Spinal cord (tissue), 10 donors: ENCODE data around the gene GTF3C5. TPM values are rescaled to one million over a fixed set of nuclear protein-coding genes. Genes with fewer than 3 reads are reported as not detected.
A peak's percentile ranks its signal among the peaks of the same experiment; 100 is the strongest.

Source experiments
- DNase-seq, 6 donors: peaks; one replicate each; pipeline versions ENCODE4 v3.0.0 to v3.0.0-alpha.2; 2013 to 2015; ENCODE audit warnings: low spot score in 6 of 6, low read depth in 4 of 6
- H3K27ac ChIP-seq: one replicate; pipeline ENCODE4 v1.5.1; 2013; ENCODE audit warnings: low read depth, low read length, control low read depth
- H3K27me3 ChIP-seq: one replicate; pipeline ENCODE4 v1.6.1; 2013; ENCODE audit warnings: low read length; ENCODE audit not compliant: control insufficient read depth, insufficient read depth
- H3K36me3 ChIP-seq: one replicate; pipeline ENCODE4 v1.6.1; 2013; ENCODE audit warnings: low read length; ENCODE audit not compliant: control insufficient read depth, insufficient read depth
- H3K4me1 ChIP-seq: one replicate; pipeline ENCODE4 v1.6.1; 2013; ENCODE audit warnings: low read length; ENCODE audit not compliant: control insufficient read depth, insufficient read depth
- H3K4me3 ChIP-seq: one replicate; pipeline ENCODE4 v1.5.1; 2013; ENCODE audit warnings: low read depth, low read length, control low read depth
- H3K9me3 ChIP-seq: one replicate; pipeline ENCODE4 v1.6.1; 2013; ENCODE audit warnings: low read length; ENCODE audit not compliant: control insufficient read depth, insufficient read depth
- WGBS: methylation state at CpG from one replicate; pipeline ENCODE4 v1.1.5; 2013; ENCODE audit warnings: missing lambda C conversion rate; ENCODE audit not compliant: insufficient coverage; 5-methylcytosine and 5-hydroxymethylcytosine counted together
- polyA plus RNA-seq, 2 donors: library from polyadenylated mRNA; unstranded; fragments of 120-200 nt; gene quantifications; one replicate each; pipeline ENCODE4 v1.2.1, GENCODE V29; 2013; ENCODE audit not compliant: insufficient read length in 2 of 2
- total RNA-seq, 2 donors: library from RNA; depleted of rRNA in 1 of 2; stranded (reverse); fragments of 120-200 nt in 1 of 2; fragments of >200 nt in 1 of 2; gene quantifications; one replicate each; pipeline versions ENCODE4 v1.2.3 to v1.2.4, GENCODE V29; 2013 to 2014
- donor health status: healthy.

GTF3C5 gene
- total and polyA plus RNA-seq, 4 donors: 26.5 to 75.8 (median 62.1) TPM

DNA sequence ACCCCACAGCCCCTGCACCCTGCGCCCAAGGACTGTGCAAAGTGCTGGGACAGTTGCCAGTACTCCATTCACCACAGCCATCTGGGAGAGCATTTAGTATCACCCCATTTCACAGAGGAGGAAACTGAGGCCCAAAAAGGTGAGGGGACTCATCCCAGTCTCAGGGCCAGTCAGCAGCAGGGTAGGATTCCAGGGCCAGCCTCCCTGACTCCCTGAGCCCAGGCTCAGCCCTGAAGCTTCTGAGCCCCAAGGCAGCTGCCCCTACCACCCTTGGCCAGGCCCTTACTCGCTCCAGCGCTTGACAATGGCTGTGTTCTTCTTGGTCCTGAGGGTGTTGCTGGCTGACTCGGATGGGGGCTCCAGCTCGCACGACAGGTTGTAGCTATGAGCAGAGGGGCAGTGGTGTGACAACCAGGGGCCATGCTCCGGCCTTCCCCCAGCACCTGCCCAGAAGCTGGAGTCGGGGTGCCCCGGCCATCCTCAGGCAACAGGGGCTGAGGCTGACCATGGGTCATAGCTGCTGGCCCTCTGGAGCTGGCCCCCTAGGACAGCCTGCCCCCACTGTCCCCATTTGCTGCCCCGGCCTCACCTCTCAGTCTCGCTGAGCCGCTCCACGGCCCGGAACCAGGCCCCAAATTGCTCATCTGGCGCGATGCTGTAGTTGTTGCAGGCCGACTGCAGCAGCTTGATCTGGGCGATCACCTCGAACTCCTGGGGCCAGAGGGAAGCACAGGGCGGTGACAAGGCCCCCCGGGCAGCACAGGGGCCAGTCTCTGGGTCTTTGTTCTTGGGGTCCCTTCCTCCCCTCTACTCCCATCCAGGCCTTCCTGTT is 71.6 kb downstream of the GTF3C5 start:
- no peak overlapping the region for H3K27ac ChIP-seq
- H3K27me3 ChIP-seq: no peaks in the 10 kb centered on the region
- DNase-seq: no peak
- no peak overlapping the region for H3K4me3 ChIP-seq
- 93% methylated on average over 18 of the region's 21 CpGs for whole genome bisulfite sequencing
- H3K4me1 ChIP-seq: peaks cover 8% of the 10 kb centered on the region
- peaks cover 97% of the 10 kb centered on the region for H3K36me3 ChIP-seq
- H3K9me3 ChIP-seq: no peaks in the 10 kb centered on the region

DNA sequence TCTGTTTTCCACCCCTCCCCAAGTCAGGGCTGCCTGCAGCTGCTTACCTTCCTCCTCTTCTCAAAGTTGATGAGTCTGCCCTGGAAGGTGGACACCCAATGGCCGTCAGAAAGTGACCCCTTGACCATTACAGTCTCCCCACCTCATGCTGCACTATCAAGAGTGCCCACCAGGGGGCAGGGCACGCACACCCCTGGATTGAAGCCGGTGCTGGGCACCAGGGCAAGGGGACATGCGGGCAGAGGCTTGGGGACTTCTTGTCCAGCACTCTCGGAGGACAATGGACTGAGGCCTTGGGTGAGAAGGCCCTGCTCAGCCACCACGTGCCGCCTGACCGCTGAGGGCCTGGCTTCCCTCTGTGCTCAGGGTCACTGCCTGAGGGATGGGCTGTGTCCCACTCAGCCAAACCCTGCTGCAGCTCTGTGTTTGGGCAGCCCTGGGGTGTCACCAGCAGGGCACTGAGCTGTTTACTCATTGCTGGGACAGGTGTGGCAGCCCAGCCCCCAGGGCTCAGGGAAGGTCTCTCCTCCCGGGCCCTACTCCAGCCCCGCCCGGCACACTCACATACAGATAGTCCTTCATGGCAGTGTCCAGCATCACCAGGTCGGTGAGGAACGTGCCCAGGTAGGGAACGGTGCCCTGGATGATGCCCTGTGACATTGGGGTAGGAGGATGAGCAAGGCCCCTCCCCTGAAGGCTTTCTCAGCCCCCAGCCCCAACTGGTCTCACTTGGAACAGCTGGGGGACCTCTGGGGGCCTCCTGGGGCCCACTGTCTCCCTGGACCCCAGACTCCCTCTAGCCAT is 72.6 kb downstream of the GTF3C5 start:
- H3K27ac ChIP-seq: no peak overlapping the region
- no peaks in the 10 kb centered on the region for H3K9me3 ChIP-seq
- no peak overlapping the region for H3K4me3 ChIP-seq
- DNase-seq: peak in 2 of 6 donors; percentile 50 to 71
- H3K4me1 ChIP-seq: peaks cover 8% of the 10 kb centered on the region
- 28% methylated on average over 9 of the region's 14 CpGs for WGBS
- H3K36me3 ChIP-seq: peaks cover 97% of the 10 kb centered on the region
- no peaks in the 10 kb centered on the region for H3K27me3 ChIP-seq

DNA sequence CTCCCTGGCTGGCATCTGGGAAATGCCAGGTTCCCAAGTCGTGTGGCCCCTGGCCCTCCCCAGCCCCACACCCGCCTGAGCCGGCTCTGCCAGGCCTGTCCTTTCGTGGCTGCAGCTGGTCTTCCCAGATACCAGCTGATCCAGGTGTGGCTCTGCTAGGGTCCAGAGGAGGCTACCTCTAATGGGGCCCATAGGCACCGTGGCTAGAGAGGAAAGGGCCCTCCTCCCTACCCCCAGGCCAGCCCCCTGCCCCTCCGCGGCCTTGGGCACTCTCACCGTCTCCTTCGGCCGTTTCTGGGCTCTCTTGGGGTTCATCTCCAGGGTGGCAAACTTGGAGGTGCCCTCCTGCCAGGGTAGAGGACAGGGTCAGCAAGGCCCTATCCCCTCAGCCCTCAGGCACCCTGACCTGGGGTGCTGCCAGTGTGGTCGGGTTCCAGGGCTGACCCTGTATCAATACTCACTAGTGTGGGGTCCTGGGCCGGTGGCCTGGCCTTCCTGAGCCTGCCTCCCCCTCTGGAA is 73.2 kb downstream of the GTF3C5 start:
- peaks cover 97% of the 10 kb centered on the region for H3K36me3 ChIP-seq

DNA sequence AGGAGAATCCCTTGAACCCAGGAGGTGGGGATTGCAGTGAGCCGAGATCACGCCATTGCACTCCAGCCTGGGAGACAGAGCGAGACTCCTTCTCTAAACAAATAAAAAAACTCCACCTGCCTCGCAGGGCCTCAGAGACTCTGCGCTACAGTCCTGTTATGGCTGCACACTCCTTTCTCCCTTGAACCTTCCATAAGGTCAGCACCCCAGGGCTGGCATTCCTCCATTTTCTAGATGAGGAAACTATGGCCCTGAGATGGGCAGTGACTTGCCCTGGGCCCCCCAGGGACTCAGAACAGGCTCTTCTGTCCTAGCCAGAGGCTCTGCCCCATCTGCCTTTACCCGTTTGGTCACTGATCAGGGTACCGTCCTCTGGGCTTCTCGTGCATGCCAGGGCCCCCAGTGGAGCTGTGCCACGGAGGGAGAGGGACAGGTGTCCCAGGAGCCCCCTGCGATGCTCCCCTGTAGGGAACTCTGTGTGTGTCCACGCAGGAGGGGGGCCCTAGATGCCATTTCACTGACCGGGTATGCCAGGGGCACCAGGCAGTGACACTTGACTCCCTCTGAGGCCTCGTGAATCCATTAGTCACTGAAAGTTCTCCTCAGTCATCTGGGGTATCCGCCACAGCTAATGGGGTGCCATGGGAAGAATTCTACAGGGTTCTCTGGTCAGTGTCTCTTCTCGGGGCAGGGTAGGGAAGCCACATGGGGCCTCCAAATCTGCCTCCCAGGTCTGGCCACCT is 74.1 kb downstream of the GTF3C5 start:
- DNase-seq: no peak
- Histone ChIP-seq H3K4me1 (peaks cover 8% of the 10 kb centered on the region), H3K36me3 (peaks cover 99% of the 10 kb centered on the region), H3K9me3 (no peaks in the 10 kb centered on the region), H3K4me3 (no peak overlapping the region), H3K27ac (no peak overlapping the region), H3K27me3 (no peaks in the 10 kb centered on the region)
- WGBS: 84% methylated on average over 11 of the region's 15 CpGs

More for the DNA sequence above, 73.2 kb downstream of the GTF3C5 start:
- Histone ChIP-seq H3K27ac (no peak overlapping the region), H3K9me3 (no peaks in the 10 kb centered on the region), H3K4me3 (no peak overlapping the region), H3K27me3 (no peaks in the 10 kb centered on the region), H3K4me1 (peaks cover 8% of the 10 kb centered on the region)
- WGBS: 93% methylated on average over 7 of the region's 12 CpGs
- DNase-seq: no peak

DNA sequence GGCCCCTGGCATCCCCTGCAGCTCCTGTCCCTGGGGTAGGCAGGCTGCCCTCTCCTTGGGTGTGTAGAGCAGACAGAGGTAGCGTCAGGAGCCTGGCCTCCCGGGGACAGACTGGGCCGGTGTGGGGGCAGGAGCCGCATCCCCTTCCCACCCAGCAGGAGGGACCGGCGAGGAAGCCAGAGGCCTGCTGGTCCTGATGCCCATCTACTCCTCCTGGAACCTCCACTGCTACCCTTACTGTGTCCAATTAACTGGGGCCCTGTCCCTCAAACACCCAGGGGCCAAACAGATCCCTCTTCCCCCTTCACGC is 74.6 kb downstream of the GTF3C5 start:
- H3K36me3 ChIP-seq: peaks cover 99% of the 10 kb centered on the region
- peaks cover 8% of the 10 kb centered on the region for H3K4me1 ChIP-seq
- H3K27me3 ChIP-seq: no peaks in the 10 kb centered on the region
- WGBS: 88% methylated on average over 4 of the region's 7 CpGs
- H3K27ac ChIP-seq: no peak overlapping the region
- DNase-seq: no peak
- H3K4me3 ChIP-seq: no peak overlapping the region
- H3K9me3 ChIP-seq: no peaks in the 10 kb centered on the region

DNA sequence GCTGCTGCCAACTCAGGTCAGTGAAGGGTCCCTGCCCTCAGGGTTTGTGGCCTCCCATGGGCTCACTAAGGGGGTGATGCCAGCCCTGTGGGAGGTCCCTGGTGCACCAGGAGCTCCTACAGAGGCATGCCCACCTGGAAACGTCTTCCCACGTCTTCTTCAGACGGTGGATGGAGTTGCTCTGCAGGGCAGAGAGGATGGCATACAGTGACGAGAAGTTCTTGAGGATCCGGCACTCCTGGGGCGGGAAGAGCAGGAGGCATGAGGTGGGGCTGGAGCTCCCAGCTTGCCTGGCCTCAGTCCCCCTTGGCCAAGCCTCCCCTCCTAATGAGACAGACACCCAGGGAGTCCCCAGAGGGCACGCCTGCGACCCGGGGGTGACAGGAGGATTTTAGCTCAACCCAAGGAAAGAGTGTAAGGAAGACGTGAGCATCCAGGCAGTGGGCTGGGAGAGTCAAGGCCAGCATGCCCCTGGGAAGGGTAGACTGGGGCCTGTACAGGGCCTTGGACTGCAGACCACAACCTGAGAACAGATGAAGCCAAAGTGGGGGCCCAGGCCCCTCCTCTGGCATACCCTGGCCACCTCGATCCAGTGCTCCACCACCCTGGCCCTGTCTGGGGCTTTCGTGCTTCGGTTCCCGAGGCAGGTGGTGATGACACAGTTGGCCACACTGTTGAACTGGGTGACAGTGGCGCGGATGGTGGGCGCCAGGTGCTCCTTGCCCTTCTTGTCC is 75.9 kb downstream of the GTF3C5 start:
- H3K9me3 ChIP-seq: no peaks in the 10 kb centered on the region
- no peaks in the 10 kb centered on the region for H3K27me3 ChIP-seq
- H3K36me3 ChIP-seq: peaks cover 99% of the 10 kb centered on the region
- peaks cover 8% of the 10 kb centered on the region for H3K4me1 ChIP-seq
- DNase-seq: no peak
- no peak overlapping the region for H3K27ac ChIP-seq
- H3K4me3 ChIP-seq: no peak overlapping the region
- WGBS: 98% methylated on average over 17 of the region's 17 CpGs

DNA sequence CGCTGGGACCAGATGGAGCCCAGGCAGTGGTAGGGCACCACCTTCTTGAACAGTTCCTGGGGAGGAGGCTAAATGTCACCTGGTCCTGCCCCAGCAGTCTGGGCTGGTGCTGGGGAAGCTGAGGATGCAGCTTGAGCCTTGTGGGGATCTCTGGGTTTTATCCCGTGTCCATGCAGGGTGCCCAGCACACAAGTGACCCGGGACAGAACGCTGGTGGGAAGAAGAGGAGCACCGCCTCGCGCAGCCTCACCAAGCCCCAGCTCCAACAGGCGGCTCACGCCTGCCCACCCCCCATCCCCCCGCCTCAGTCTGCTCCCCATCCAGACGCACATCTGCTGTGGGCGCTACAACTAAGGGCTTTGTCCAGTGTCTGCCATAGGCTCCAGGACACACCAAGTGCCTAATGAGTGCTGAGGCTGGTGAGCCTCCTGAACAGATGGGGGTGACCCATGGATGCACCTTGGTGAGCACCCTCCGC is 76.5 kb downstream of the GTF3C5 start:
- peaks cover 99% of the 10 kb centered on the region for H3K36me3 ChIP-seq
- H3K9me3 ChIP-seq: no peaks in the 10 kb centered on the region
- H3K27me3 ChIP-seq: no peaks in the 10 kb centered on the region
- no peak for DNase-seq
- H3K27ac ChIP-seq: no peak overlapping the region
- no peak overlapping the region for H3K4me3 ChIP-seq
- 92% methylated on average over 10 of the region's 13 CpGs for whole genome bisulfite sequencing
- H3K4me1 ChIP-seq: peaks cover 8% of the 10 kb centered on the region
